Measurements from ENCODE around the gene LENG8.

The LENG8 gene

DNA sequence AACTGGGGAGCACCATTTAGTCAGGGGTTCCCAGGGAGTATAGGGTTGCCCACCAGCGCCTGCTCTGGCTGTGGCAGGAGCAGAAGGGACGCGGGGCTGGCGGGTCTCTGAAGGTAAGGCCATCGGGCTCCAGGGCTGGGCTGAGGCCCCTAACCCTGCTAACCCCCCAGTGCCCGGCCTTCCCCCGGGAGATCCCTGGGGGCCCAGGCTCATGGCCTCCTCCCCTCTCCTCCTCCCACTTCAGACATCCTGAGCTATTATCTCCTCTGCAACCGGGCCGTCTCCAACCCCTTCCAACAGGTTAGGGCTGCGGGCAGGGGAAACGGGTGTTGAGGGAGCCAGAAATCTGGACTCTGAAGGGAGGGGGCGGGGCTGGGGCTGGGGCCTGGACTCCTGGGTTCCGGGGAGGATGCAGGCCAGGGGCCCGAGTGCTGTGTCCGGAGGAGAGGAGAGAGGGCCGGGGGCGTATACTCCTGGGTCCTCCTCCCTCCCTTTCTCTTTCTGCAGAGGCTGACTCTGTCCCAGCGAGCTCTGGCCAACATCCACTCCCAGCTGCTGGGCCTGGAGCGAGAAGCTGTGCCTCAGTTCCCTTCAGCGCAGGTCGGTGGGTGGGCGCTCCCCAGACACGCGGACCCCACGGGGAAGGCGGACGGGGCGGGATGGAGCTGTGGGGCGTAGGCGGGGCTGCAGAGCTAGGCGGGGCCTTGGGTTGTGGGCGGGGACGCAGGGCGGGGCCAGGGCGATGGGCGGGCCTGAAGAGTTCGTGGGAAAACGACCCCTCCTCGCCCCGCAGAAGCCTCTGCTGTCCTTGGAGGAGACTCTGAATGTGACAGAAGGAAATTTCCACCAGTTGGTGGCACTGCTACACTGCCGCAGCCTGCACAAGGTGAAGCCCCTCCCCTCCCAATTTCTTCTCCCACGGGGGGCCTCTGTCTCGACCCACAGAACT lies 18.4 kb upstream of the LENG8 start:
- no peak overlapping the region for H3K9ac ChIP-seq (ENCODE audit: low read length)
- H3K4me3 ChIP-seq (ENCODE audit: low read depth, low read length, poor library complexity, severe bottlenecking), result no peak overlapping the region
- peaks cover 11% of the 10 kb centered on the region for H3K4me1 ChIP-seq (ENCODE audit: insufficient read depth, low read length, severe bottlenecking)

DNA sequence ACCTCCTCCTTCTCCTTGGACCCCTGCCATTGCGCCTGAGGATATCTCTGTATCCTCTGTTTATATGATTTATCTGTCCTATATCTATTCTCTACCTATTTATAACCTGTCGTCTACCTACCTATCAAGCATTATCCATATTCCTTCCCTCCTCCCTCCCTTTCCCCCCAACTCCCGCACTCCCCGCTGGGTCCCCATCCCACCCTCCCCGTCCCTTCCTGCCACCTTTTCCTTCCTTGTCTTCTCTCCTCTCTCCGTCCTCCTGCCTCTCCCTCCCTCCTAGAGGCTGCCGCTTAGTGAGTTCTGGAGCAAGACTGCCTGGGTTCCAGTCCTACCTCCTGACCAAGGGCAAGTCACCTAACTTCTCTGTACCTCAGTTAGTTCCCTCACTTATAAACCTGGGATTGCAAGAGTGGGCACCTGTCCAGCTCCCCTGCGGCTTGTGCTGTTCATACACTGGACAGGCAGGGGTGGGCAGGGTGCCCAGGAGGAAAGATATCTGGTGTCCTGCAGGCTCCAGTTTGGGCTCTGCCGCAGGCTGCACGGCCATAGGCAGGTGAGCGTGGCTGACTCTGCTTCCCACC lies 17.7 kb upstream of the LENG8 start:
- Histone ChIP-seq H2AFZ (ENCODE audit: low read length) (no peak overlapping the region), H3F3A (ENCODE audit: insufficient read depth, low read length) (no peaks in the 10 kb centered on the region), H3K9me3 (ENCODE audit: low read length) (no peaks in the 10 kb centered on the region), H3K4me1 (ENCODE audit: insufficient read depth, low read length, severe bottlenecking) (peaks cover 11% of the 10 kb centered on the region), H3K27ac (ENCODE audit: low read depth, low read length, poor library complexity, severe bottlenecking) (no peak overlapping the region), H3K4me3 (ENCODE audit: low read depth, low read length, poor library complexity, severe bottlenecking) (no peak overlapping the region), H3K79me2 (ENCODE audit: insufficient read depth, low read length) (no peaks in the 10 kb centered on the region), H3K4me2 (ENCODE audit: low read length) (no peak overlapping the region), H3K36me3 (ENCODE audit: insufficient read depth, low read length) (no peaks in the 10 kb centered on the region), H3K9ac (ENCODE audit: low read length) (no peak overlapping the region), H4K20me1 (ENCODE audit: insufficient read depth, low read length) (no peaks in the 10 kb centered on the region), H3K9me2 (ENCODE audit: low read depth, low read length) (no peaks in the 10 kb centered on the region), H3K27me3 (ENCODE audit: insufficient read depth, low read length) (0 out of 2 replicates have a peak, but pooled peaks cover 4% of the 10 kb centered on the region)
- TF ChIP-seq EZH2 (IDR thresholded peaks at IDR 0.05; ENCODE audit: borderline replicate concordance, low read length), result no peak
- TF ChIP-seq, protein P1, sequence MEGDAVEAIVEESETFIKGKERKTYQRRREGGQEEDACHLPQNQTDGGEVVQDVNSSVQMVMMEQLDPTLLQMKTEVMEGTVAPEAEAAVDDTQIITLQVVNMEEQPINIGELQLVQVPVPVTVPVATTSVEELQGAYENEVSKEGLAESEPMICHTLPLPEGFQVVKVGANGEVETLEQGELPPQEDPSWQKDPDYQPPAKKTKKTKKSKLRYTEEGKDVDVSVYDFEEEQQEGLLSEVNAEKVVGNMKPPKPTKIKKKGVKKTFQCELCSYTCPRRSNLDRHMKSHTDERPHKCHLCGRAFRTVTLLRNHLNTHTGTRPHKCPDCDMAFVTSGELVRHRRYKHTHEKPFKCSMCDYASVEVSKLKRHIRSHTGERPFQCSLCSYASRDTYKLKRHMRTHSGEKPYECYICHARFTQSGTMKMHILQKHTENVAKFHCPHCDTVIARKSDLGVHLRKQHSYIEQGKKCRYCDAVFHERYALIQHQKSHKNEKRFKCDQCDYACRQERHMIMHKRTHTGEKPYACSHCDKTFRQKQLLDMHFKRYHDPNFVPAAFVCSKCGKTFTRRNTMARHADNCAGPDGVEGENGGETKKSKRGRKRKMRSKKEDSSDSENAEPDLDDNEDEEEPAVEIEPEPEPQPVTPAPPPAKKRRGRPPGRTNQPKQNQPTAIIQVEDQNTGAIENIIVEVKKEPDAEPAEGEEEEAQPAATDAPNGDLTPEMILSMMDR (IDR thresholded peaks at IDR 0.05; ENCODE audit: low read length), result no peak

More for the DNA sequence above, 18.4 kb upstream of the LENG8 start:
- Histone ChIP-seq H3K27ac (ENCODE audit: low read depth, low read length, poor library complexity, severe bottlenecking) (no peak overlapping the region), H3F3A (ENCODE audit: insufficient read depth, low read length) (no peaks in the 10 kb centered on the region), H3K9me3 (ENCODE audit: low read length) (no peaks in the 10 kb centered on the region), H3K9me2 (ENCODE audit: low read depth, low read length) (no peaks in the 10 kb centered on the region), H4K20me1 (ENCODE audit: insufficient read depth, low read length) (no peaks in the 10 kb centered on the region), H2AFZ (ENCODE audit: low read length) (no peak overlapping the region), H3K27me3 (ENCODE audit: insufficient read depth, low read length) (0 out of 2 replicates have a peak, but pooled peaks cover 4% of the 10 kb centered on the region), H3K4me2 (ENCODE audit: low read length) (no peak overlapping the region), H3K36me3 (ENCODE audit: insufficient read depth, low read length) (no peaks in the 10 kb centered on the region), H3K79me2 (ENCODE audit: insufficient read depth, low read length) (no peaks in the 10 kb centered on the region)
- TF ChIP-seq, protein P1 (IDR thresholded peaks at IDR 0.05; ENCODE audit: low read length), result peak; percentile 23; the same call in 1 of the 2 replicates
- TF ChIP-seq EZH2 (IDR thresholded peaks at IDR 0.05; ENCODE audit: borderline replicate concordance, low read length), result no peak

DNA sequence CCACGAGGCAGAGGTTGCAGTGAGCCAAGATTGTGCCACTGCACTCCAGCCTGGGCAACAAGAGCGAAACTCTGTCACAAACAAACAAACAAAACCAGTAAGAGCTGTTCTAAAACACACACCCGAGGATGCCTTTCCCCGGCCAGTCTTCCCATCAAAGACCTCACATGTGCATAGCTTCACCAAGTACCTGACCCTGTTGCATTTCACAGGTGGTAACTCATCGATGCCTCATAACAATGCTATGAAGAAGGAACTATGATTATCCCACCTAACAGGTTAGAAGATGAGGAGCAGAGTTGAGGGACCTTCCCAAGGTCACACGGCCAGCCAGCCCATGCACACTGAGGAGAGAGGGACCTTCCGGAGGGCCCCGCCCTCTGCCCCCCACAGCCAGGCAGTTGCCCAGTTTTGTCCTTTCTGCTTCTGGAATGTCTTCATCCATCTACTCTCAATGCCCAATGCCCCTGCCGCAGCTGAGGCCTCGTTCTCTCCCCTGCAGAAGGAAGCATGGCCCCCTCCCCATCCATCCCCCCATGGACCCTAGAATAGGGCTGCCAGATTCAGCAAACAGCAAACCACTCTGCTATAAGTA lies 16.8 kb upstream of the LENG8 start:
- Histone ChIP-seq H3K79me2 (ENCODE audit: insufficient read depth, low read length) (no peaks in the 10 kb centered on the region), H3K9ac (ENCODE audit: low read length) (no peak overlapping the region), H2AFZ (ENCODE audit: low read length) (no peak overlapping the region), H3K4me2 (ENCODE audit: low read length) (no peak overlapping the region), H3K27ac (ENCODE audit: low read depth, low read length, poor library complexity, severe bottlenecking) (no peak overlapping the region), H4K20me1 (ENCODE audit: insufficient read depth, low read length) (no peaks in the 10 kb centered on the region), H3K9me3 (ENCODE audit: low read length) (no peaks in the 10 kb centered on the region), H3K4me1 (ENCODE audit: insufficient read depth, low read length, severe bottlenecking) (peaks cover 11% of the 10 kb centered on the region), H3K27me3 (ENCODE audit: insufficient read depth, low read length) (0 out of 2 replicates have a peak, but pooled peaks cover 4% of the 10 kb centered on the region), H3K36me3 (ENCODE audit: insufficient read depth, low read length) (no peaks in the 10 kb centered on the region), H3K4me3 (ENCODE audit: low read depth, low read length, poor library complexity, severe bottlenecking) (no peak overlapping the region), H3K9me2 (ENCODE audit: low read depth, low read length) (no peaks in the 10 kb centered on the region), H3F3A (ENCODE audit: insufficient read depth, low read length) (no peaks in the 10 kb centered on the region)
- no peak for TF ChIP-seq EZH2 (IDR thresholded peaks at IDR 0.05; ENCODE audit: borderline replicate concordance, low read length)
- TF ChIP-seq, protein P1 (IDR thresholded peaks at IDR 0.05; ENCODE audit: low read length), result no peak
